HL-60 (cell line): Measurements from ENCODE around the gene ENOX1.

Experiments
- CTCF ChIP-seq: IDR thresholded peaks from one replicate; pipeline ENCODE4 v1.5.1; 2011; ENCODE audit warnings: low read length, control low read depth, inconsistent platforms; ENCODE audit not compliant: insufficient read depth
- POLR2AphosphoS5 ChIP-seq: IDR thresholded peaks from 2 replicates; pipeline ENCODE4 v1.6.1; 2012; ENCODE audit warnings: low read depth

GRCh38 chr13:43596006-43596405 is 190.8 kb downstream of the ENOX1 start:
- TF ChIP-seq POLR2AphosphoS5, result no peak
- TF ChIP-seq CTCF, result no peak
